GM12801 (cell line): ENCODE results near the gene PDE10A.

Experiments
- CTCF ChIP-seq: IDR thresholded peaks from one replicate; pipeline ENCODE4 v1.5.1; 2011; ENCODE audit warnings: control low read depth; ENCODE audit not compliant: insufficient read length; ENCODE audit errors: extremely low read depth

Gene PDE10A

DNA sequence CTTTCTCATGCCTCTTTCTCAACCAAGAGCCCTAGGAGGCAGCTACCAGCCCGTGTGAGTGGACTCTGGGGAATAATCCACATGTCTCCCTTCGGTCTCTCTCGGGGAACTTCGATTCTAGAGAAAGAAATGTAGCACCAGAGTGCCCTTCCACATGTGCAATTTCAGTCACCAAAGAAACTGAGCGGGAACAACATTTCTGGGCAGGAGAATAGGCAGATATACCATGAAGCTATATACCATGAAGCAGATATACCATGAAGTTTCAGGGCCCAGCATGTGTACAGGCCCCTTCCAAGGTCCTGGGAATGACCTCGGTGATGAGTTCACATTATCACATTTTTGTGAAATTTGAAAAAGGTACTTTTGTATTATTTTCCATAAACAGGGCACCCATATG is 60.8 kb downstream of the PDE10A start:
- no peak for TF ChIP-seq CTCF

DNA sequence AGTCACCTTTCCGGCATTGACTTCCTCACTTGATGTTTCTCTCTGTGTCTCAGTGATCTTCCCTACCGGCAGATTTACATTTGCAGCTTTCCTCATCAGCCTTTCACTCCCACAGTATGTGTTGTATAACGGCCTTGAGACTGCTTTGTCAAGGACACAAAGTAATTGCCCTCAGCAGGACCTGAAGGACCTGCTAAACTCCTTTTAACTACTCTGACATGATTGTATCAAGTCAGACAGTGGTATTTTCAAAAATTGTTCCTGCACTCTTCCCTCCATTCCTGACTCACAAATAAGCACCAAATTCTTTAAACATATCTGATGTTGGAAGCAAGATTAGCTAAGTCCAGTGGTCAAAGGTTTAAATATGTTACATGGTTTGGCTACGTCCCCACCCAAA is 62.4 kb downstream of the PDE10A start:
- no peak for TF ChIP-seq CTCF

DNA sequence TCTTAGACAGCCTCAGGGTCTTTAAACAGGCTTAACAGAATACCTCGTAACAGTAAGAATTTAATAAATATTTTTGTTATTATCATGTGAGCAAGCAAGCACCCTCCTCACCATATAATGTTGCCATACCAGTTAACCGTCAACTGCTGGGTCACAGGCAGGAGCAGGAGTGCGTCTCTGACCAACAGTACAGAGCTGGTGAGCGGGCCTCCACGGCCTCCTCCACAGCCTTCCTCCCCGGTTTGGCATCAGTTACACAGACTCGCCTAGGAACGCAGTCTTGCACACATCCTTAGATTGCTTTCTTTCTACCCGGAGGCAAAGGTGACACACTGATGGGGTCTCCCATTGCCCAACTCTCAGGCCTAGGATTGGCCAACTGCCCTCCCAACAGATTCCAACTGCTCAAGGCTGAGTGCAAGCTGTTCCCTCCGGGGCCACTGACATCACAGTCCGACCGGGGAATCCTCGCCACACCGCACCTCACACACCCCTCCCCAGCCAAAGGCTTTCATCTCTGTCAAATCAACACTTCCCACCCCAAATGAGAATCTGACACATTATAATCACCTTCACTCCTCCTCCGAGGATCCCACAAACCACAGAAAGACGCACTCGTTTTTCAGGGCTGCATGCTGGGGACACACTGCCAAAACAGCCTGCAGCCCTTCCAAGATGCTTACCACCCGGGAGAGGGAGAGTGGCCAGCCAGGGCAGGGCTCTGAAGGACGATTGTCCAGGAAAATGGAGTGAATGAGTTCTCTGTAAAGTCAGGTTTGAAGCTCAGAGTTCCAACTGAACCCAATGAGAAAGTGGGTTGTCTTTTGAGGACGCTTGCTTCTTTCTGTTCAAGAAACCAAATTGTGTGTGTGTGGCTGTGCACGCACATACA is 63.2 kb downstream of the PDE10A start:
- no peak for TF ChIP-seq CTCF

DNA sequence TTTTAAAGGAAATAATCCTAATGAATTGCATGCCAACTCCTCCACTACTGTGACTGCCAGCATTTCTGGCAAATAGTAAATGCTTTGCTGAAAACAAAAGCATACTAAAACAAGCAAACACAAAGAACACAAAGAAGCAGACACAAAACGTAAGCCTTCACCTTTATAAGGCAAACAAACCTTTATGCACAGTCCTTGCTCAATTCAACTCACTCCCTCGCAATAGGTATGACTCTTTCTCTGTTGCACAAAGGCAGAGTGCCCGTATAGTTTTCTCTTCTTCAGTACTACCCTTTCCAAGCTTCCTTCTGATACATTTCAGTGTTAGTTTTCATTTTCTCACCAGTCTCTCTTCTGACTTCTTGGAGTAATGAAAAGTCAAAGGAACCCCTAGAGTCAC is 63.9 kb downstream of the PDE10A start:
- TF ChIP-seq CTCF = no peak

DNA sequence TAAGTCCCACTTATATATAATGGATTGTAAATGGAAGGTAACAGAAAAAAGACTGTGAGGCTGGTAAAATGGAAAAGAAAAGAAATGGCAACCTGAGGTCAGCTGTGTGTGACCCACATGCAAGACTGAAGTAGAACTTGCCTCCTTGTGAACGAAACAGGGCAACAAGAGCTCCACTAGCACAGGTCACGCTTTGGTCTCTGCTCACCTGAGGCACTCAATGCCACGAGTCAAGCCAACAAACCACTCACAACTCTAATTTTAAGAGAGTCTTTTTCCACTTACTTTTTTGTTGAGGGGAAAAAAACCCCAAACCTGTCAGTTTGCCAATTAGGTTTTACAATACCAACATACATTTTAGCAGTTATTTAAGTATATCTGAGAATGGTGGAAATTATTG is 65.2 kb downstream of the PDE10A start:
- no peak for TF ChIP-seq CTCF

- no peak for TF ChIP-seq CTCF
Observed at GRCh38 chr6:165594584-165595333, 68.3 kb downstream of the PDE10A start.

DNA sequence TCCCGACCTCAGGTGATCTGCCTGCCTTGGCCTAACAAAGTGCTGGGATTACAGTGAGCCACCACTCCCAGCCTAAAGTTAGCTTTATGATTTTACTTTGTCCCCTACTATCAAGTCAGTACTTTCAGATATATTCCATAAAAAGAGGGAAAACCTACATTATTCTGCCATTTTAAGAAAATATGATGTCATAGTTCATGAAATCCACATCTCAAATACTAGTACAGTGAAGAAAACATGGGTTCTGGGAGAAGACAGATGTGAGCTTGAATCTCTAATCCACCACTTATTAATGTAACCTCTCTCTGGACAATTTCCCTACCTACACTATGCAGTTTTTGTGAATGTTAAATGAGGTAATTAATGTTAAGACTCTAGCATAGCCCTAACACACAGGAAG is 74.5 kb downstream of the PDE10A start:
- TF ChIP-seq CTCF = no peak
